GM12892 (cell line): Measurements from ENCODE around the gene TIAM1.
"Not testable (repeated sequence)": the region's sequence is repeated elsewhere in the genome, so short reads cannot be mapped to it uniquely, and the experiment has no call there.

ENCODE experiments used
- DNase-seq: peaks from one replicate; pipeline ENCODE4 v3.0.0; 2011; ENCODE audit not compliant: insufficient read length
- FAIRE-seq: peaks from 2 replicates; lab custom pipeline; 2011; peaks lifted over from hg19 to GRCh38; lab: Jason Lieb, UNC
- POLR2A ChIP-seq: IDR thresholded peaks from 2 replicates; pipeline ENCODE4 v1.6.1; 2011; ENCODE audit warnings: low read depth, low read length, control low read depth
- POLR2AphosphoS5 ChIP-seq: IDR thresholded peaks from 2 replicates; pipeline ENCODE4 v1.6.1; 2011; ENCODE audit warnings: low read depth, low read length, control low read depth
- TAF1 ChIP-seq: IDR thresholded peaks from 2 replicates; pipeline ENCODE4 v1.6.1; 2011; ENCODE audit warnings: low read depth, mild to moderate bottlenecking, control low read depth, low read length, borderline replicate concordance

TIAM1 gene

GRCh38 chr21:31235671-31236450, 108.2 kb downstream of the TIAM1 start:
- no peak for FAIRE-seq
- no peak for TF ChIP-seq TAF1
- no peak for TF ChIP-seq POLR2A
- TF ChIP-seq POLR2AphosphoS5: no peak
- DNase-seq: no peak

DNA sequence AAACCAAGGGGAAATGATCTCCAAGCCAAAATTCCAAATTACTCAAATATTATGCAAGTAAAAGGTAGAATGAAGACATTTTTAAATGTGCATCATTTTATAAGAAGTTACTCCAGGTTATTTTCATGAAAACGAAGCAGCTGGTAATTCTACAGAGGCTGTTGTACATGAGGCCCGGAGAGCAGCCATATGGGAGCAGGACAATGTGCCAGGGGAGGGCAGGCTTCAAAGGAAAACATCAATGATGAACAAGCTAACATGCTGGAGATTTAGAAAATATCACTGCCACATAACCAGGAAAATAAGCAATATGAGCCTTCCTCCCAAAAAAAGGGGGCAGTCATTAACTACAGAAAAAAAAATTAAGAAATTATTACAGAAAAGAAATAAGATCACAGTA, 109.1 kb downstream of the TIAM1 start:
- TF ChIP-seq POLR2AphosphoS5 (no peak), POLR2A (no peak), TAF1 (no peak)
- no peak for DNase-seq
- no peak for FAIRE-seq

GRCh38 chr21:31233711-31234110, 110.3 kb downstream of the TIAM1 start:
- FAIRE-seq (no peak), DNase-seq (no peak)
- no peak for TF ChIP-seq POLR2A
- no peak for TF ChIP-seq POLR2AphosphoS5
- no peak for TF ChIP-seq TAF1

- FAIRE-seq (no peak), DNase-seq (no peak)
- no peak for TF ChIP-seq TAF1
- TF ChIP-seq POLR2A: no peak
- no peak for TF ChIP-seq POLR2AphosphoS5
Observed at GRCh38 chr21:31232344-31232743, 111.7 kb downstream of the TIAM1 start.

GRCh38 chr21:31230937-31231336, 113.1 kb downstream of the TIAM1 start:
- DNase-seq (no peak), FAIRE-seq (no peak)
- TF ChIP-seq POLR2A: no peak
- no peak for TF ChIP-seq TAF1
- TF ChIP-seq POLR2AphosphoS5: no peak

- FAIRE-seq, DNase-seq: not testable (repeated sequence)
Observed at GRCh38 chr21:31228723-31229122, 115.3 kb downstream of the TIAM1 start.

GRCh38 chr21:31225713-31226112, 118.3 kb downstream of the TIAM1 start:
- FAIRE-seq (no peak), DNase-seq (no peak)
- TF ChIP-seq POLR2AphosphoS5 (no peak), TAF1 (no peak), POLR2A (no peak)

- DNase-seq: no peak
Observed at GRCh38 chr21:31222142-31222541, 121.9 kb downstream of the TIAM1 start.

GRCh38 chr21:31221043-31221442, 123.0 kb downstream of the TIAM1 start:
- FAIRE-seq (no peak), DNase-seq (no peak)
- TF ChIP-seq POLR2AphosphoS5: no peak
- no peak for TF ChIP-seq POLR2A
- no peak for TF ChIP-seq TAF1

More at GRCh38 chr21:31222142-31222541, 121.9 kb downstream of the TIAM1 start:
- no peak for FAIRE-seq
- no peak for TF ChIP-seq TAF1
- no peak for TF ChIP-seq POLR2A
- no peak for TF ChIP-seq POLR2AphosphoS5

DNA sequence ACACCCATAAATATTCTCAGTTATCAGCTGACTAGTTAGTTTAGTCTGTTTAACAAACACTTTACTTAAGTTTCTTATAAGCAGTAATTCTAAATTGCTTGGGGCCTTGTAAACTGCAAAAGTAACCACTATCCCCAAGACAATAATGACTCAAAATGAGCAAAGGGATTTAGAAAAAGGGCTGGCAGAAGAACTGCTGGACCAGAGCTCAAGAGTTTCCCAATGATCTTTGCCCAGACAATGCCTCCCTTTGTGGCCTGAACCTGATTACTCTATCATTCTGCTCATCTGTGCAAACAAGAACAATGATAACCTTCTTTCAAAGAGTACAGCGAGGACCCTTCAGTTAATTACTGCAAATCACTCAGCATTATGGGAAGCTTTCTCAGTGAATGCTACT, 123.5 kb downstream of the TIAM1 start:
- TF ChIP-seq POLR2A (no peak), POLR2AphosphoS5 (no peak), TAF1 (no peak)
- FAIRE-seq (no peak), DNase-seq (no peak)

GRCh38 chr21:31218830-31219608, 125.0 kb downstream of the TIAM1 start:
- no peak for FAIRE-seq
- DNase-seq: no peak
- no peak for TF ChIP-seq POLR2AphosphoS5
- TF ChIP-seq TAF1: no peak
- TF ChIP-seq POLR2A: no peak

DNA sequence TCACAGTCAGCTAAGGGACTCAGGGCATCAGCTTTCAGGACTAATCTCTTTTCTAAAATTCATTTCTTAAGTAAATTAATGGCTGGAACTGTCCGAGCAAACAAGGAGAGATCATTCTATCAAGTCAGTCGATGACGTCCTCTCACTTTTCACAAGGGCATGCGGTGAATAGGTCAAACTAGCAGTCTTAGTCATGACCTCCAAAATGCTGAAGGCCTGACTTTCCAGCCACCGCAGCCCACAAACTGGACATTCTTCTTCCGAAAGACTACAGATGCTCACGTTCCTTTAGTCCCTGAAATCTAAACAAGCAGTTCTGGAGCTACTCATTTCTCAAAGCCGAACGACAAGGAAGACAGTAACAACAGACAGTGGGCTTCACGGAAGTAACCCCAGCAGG, 127.9 kb downstream of the TIAM1 start:
- no peak for TF ChIP-seq POLR2A
- TF ChIP-seq POLR2AphosphoS5: no peak
- no peak for TF ChIP-seq TAF1
- FAIRE-seq (no peak), DNase-seq (no peak)
